Measurements from ENCODE around the gene GNRH2. TPM values are rescaled to one million over a fixed set of nuclear protein-coding genes. Genes with fewer than 3 reads are reported as not detected.
"Not testable (repeated sequence)": the region's sequence is repeated elsewhere in the genome, so short reads cannot be mapped to it uniquely, and the experiment has no call there.

The GNRH2 gene
- 0.19 TPM for polyA plus RNA-seq (ENCODE audit: insufficient read length)

DNA sequence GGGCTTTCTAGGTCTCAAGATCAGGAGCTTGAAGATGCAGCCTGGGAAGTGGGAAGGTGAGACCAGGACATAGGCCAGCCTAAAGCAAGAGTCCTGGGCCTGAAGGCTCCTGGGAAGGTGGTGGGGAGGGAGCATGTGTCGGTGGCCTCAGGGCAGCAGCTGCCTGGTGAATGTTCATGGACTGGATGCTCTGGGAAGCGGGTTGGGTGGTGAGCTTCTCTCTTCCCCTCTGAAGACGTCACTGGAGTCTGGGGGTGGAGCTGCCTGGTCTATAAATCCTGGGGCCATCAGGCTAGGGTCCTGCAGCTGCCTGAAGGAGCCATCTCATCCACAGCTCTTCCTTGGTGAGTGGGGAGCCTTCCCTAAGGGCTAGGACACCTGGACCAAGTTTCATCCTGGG, at the start of gene GNRH2:
Gene GNRH2, plus strand, starts transcription at position 301 of the 400 bp plus-strand sequence. CDS start 793 bp downstream, outside the sequence.
- no peak for DNase-seq (ENCODE audit: low read depth)

DNA sequence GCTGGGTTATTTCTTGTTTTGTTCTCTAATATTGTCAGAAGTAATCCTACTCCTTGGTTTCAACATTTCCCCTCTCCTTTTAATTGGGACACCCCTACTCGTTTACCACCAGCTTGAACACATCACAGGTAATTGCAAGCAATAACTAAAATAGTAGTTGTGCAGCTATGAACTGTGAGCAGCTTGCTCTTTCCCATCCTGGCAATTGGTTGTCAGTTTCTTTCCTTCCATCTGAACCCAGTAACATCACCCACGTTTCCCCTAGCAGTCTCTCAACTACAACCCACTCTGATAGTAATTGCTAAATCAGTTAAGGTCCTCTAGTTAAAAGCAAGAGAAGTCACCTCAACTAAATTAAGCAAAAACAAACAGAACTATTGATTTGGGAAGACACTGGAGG, 47.6 kb upstream of the GNRH2 start:
- DNase-seq (ENCODE audit: low read depth): no peak

GRCh38 chr20:2998728-2999127, 44.7 kb upstream of the GNRH2 start:
- no peak for DNase-seq (ENCODE audit: low read depth)

DNA sequence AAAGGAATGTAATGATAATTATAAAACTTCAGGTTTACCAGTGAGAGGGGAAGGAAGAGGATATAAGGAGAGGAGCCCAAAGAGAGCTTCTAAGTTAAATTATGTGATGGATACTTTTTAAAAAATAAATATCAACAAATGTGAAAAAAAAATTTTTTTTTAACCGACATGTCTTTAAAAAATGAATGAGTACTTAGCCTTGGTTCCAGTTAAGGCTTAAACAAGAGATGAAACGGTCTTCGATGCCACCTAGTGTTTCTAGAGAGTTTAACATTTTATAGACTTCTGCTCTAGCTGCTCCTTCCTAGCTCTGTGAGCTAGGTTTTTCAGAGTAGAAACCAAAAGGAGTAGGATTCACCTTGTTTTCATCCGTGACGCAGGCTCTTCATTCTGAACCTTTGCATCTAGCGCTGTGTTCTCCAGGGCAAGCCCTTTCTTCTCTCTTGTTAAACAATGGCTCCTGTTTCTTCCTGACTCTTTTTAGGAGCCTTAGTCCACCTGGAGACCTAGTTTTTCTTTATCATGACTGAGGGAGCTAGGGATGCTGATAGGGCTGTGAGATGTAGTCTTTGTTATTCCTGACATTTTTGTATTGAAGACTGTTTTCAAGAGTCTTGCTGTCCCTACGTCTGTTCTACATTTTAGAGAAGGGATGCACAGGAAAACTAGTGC, 42.4 kb upstream of the GNRH2 start:
- DNase-seq (ENCODE audit: low read depth): peak; percentile 47

DNA sequence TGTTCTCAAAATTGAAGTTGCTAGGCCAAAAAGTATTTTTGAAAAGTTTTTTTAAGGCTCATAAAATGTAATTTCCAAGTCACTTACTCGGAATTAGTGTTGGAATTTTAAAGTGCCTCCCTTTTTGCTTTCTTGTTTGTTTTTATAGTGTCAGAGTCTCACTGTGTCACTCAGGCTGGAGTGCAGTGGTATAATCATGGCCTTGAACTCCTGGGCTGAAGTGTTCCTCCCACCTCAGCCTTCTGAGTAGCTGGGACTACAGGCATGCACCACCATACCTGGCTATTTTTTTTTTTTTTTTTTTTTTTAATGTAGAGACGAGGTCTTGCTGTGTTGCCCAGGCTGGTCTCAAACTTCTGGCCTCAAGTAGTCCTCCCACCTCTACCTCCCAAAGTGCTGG, 40.0 kb upstream of the GNRH2 start:
- no peak for DNase-seq (ENCODE audit: low read depth)

GRCh38 chr20:3010985-3011723, 32.3 kb upstream of the GNRH2 start:
- no peak for DNase-seq (ENCODE audit: low read depth)

DNA sequence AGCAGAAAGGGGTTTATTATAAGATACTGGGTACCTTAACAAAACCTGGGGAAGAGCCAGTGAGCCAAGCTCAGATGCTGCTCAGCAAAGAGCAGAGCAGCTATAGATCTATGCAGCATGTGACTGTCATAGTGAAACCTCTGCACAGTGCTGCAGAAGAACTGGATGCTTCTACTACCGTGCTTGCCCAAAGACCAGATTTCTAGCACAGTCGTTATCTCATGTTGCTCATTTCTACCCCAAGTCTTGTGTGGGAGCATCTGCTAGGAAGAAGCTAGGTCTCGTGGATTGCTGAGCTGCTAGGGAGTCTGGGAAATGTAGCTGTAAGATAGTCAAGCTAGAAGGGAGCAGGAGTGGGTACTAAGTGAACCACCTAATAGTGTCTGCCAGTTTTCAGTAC, 31.7 kb upstream of the GNRH2 start:
- DNase-seq (ENCODE audit: low read depth): no peak

DNA sequence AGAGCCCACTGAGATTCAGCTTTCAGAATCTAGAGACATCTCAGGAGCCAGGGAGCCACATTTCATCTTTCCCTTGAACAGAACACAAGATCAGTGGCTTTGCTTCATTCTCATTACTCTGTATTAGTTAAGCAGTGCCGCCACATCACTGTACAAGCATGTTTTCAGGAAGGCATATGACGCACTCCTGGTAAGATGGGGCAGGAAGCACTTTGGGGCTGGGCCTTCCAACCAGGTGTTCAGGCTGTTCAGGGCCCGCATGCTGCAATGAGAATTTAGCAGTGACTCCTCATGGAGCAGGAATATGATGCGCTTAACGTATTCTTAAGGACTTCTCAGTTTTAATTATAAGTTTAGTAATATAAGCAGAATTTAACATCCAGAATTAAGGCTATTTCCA, 29.7 kb upstream of the GNRH2 start:
- no peak for DNase-seq (ENCODE audit: low read depth)

GRCh38 chr20:3014179-3014578, 29.2 kb upstream of the GNRH2 start:
- no peak for DNase-seq (ENCODE audit: low read depth)

GRCh38 chr20:3014662-3015061, 28.8 kb upstream of the GNRH2 start:
- no peak for DNase-seq (ENCODE audit: low read depth)

- not testable (repeated sequence) for DNase-seq (ENCODE audit: low read depth)
Measured at GRCh38 chr20:3015302-3015701, 28.1 kb upstream of the GNRH2 start.

DNA sequence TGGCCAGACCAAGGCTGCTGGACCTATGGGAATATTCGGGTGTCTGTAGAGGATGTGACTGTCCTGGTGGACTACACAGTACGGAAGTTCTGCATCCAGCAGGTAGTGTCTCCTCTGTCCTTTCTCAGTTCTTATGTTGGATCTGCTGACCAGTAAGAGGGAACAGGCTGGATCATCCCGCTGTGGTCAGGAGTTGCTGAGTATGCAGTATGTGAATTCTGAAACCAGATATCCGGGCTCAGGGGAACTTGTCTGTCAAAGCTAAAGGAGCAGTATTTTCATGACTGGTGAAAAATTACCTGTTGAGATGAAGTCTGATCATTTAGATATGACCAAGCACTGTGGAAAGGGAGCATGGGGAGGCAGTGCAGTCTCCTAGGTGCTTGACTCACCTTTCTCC, 22.1 kb upstream of the GNRH2 start:
- no peak for DNase-seq (ENCODE audit: low read depth)

DNA sequence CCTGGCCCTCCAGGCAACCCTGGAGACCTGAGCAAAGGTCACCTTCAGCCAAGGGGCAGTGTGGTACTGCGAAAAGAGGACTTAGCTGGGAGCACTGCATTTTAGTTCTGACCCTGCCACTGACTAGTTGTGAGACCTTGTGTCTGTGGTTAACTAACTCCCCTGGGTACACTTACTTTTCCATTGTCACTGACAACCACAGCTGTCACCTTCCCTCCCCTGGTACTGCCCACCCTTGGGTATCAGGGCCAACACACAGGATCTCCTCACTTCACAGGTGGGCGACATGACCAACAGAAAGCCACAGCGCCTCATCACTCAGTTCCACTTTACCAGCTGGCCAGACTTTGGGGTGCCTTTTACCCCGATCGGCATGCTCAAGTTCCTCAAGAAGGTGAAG, 21.6 kb upstream of the GNRH2 start:
- no peak for DNase-seq (ENCODE audit: low read depth)

GRCh38 chr20:3022559-3023490, 20.6 kb upstream of the GNRH2 start:
- not testable (repeated sequence) for DNase-seq (ENCODE audit: low read depth)

GRCh38 chr20:3027987-3028386, 15.4 kb upstream of the GNRH2 start:
- no peak for DNase-seq (ENCODE audit: low read depth)

DNA sequence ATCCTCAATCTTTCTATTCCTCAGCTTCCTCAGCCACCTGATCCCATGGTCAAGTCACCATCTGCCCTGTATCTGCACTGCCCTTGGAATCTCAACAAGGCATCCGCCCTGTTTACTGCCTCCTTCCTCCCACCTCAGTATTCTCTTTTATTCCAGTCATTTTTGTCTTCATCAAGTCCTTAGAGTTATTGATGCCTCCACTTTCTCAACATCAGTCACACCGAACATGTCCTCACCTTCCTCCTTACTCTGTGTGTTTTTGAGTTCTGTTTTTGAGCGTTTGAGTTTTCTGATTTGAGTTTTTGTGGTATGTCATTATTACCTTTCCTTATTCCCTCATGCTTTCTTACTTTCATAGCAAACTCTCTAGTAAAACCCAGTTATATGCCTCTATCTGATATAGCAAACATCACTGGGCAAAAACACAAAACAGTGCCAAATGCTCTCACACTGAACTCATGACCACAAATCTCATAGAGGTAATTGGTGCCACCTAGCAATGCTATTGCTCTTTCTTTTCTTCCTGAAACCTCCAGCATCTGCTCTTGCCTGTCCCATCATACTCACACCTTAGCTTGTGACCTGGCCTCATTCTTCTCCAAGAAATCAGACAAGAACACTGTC, 11.8 kb upstream of the GNRH2 start:
- DNase-seq (ENCODE audit: low read depth): no peak

DNA sequence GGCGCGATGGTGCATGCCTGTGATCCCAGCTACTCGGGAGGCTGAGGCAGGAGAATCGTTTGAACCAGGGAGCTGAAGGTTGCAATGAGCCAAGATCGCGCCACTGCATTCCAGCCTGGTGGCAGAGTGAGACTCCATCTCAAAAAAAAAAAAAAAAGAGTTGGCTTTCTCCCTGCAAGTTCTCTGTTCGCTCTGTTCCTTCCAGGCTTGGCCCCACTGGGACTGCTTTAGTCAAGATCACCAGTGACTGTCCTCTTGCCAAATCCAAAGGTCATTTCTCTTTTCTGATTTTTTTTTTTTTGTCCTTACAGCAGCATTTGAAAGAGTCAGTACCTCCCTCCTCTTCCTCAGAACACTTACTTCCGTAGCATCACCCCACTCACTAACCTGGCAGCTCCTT, 10.8 kb upstream of the GNRH2 start:
- no peak for DNase-seq (ENCODE audit: low read depth)

GRCh38 chr20:3037654-3038053, 5.8 kb upstream of the GNRH2 start:
- no peak for DNase-seq (ENCODE audit: low read depth)

DNA sequence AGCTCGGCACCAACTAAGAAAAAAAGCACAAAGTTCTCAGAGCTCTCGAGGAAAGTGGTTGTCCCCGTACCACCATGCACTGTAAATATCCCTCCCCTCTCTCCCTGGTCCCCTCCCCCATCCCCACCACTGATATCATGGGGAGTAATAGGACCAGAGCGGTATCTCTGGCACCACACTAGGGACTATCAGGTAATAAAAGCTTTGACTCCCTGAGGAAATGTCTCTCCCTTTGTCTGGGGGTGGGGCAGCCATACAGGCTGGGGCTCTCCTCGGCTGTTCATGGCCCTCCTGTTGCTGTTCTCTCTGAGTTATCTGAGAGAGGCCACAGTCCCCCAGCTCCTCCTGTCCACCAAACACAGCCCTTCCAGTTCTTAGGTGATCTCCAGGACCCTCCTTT, 5.0 kb upstream of the GNRH2 start:
- no peak for DNase-seq (ENCODE audit: low read depth)

DNA sequence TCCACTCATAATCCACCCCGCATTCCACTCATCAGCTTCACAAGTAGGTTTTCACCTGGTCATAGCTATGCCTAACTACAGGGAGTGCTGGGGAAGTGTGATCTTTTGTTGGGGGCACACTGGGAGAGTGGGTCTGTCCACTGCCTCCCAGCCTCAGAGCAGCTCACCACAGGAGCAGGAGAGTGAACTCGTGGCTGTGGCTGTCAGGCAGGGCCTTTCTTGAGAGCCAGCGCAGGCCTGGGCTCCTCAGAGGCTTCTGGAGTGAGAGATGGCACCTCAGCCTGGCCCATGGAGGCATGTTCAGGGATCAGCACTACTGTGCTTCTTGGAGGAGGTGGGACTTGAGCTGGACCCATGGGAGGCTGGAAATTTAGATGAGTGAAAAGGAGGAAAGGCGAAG, 4.0 kb upstream of the GNRH2 start:
- DNase-seq (ENCODE audit: low read depth): no peak

DNA sequence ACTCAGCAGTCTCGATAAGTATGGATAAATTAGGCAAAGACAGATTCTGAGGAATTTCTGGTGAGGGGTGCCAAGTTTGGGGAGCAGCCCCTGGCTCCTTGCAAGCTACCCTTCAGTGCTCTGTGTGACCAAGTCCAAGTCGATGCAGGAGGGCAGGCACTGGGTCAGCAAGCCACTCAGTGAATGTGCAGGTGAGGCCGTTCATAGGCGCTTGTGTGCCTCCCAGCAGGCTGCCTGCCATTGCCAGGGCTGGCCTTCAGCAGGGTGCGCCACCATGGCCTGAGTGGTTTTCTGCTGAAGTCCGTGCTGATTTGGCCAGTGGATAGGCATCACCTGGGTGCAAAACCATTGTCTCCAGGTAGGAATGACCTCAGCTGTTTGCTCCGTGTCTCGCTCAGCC, 3.3 kb upstream of the GNRH2 start:
- DNase-seq (ENCODE audit: low read depth): no peak

- peak; percentile 38 for DNase-seq (ENCODE audit: low read depth)
Measured at GRCh38 chr20:3041854-3042409, 1.5 kb upstream of the GNRH2 start.
